SU-DHL-6 (cell line): ENCODE measurements around the gene RUNX1.

Source experiments
- H2AFZ ChIP-seq: fragments of 200-600 bp; sonication (generic); 2 replicates; pipeline ENCODE4 v1.6.1; 2014; ENCODE audit warnings: low read depth, mild to moderate bottlenecking, moderate library complexity, mixed read lengths, antibody characterized with exemption, low read length; ENCODE audit not compliant: severe bottlenecking
- H3F3A ChIP-seq: fragments of 200-600 bp; shearing (Covaris generic); 2 replicates; pipeline ENCODE4 v1.6.0; 2016; ENCODE audit warnings: antibody characterized with exemption, mild to moderate bottlenecking; ENCODE audit not compliant: insufficient read depth
- H3K27ac ChIP-seq: fragments of 200-600 bp; sonication (generic); 2 replicates; pipeline ENCODE4 v1.5.1; 2016; ENCODE audit warnings: low read depth, mild to moderate bottlenecking, low read length, moderate library complexity, mixed read lengths
- H3K27me3 ChIP-seq: fragments of 200-600 bp; sonication (generic), shearing (Covaris generic); 2 replicates; pipeline ENCODE4 v1.6.0; 2014; ENCODE audit warnings: mild to moderate bottlenecking, low read length
- H3K36me3 ChIP-seq: fragments of 200-600 bp; sonication (generic); 2 replicates; pipeline ENCODE4 v1.6.1; 2014; ENCODE audit warnings: mild to moderate bottlenecking, low read length, mixed read lengths
- H3K4me2 ChIP-seq: fragments of 300-600, 200-600 bp; shearing (Covaris generic), sonication (generic); 2 replicates; pipeline ENCODE4 v1.6.0; 2014; ENCODE audit warnings: low read length, low read depth, mild to moderate bottlenecking; ENCODE audit not compliant: poor library complexity, severe bottlenecking
- H3K4me3 ChIP-seq: fragments of 200-600 bp; sonication (generic); 2 replicates; pipeline ENCODE4 v1.5.1; 2014; ENCODE audit warnings: antibody characterized with exemption, low read length, mild to moderate bottlenecking, mixed read lengths; ENCODE audit not compliant: insufficient read depth, poor library complexity, severe bottlenecking
- H3K79me2 ChIP-seq: fragments of 200-600 bp; sonication (generic); 2 replicates; pipeline ENCODE4 v1.6.1; 2014; ENCODE audit warnings: mild to moderate bottlenecking, low read length, moderate library complexity; ENCODE audit not compliant: insufficient read depth
- H3K9ac ChIP-seq: fragments of 200-600 bp; sonication (generic); 2 replicates; pipeline ENCODE4 v1.7.0; 2014; ENCODE audit warnings: mild to moderate bottlenecking, low read length
- H3K9me2 ChIP-seq: fragments of 200-600 bp; sonication (generic); replicated peaks from 2 replicates; pipeline ENCODE4 v1.6.1; 2014; ENCODE audit warnings: low read length; ENCODE audit not compliant: insufficient read depth
- H3K9me3 ChIP-seq: fragments of 200-600 bp; sonication (generic); 2 replicates; pipeline ENCODE4 v1.6.1; 2014; ENCODE audit warnings: low read length, mixed read lengths; ENCODE audit not compliant: insufficient read depth
- H4K20me1 ChIP-seq: fragments of 200-600 bp; sonication (generic); 2 replicates; pipeline ENCODE4 v1.6.1; 2014; ENCODE audit warnings: low read depth, mild to moderate bottlenecking, antibody characterized with exemption, low read length, moderate library complexity, mixed read lengths
- CTCF ChIP-seq: fragments of 200-600 bp; sonication (generic); IDR thresholded peaks from one replicate; pipeline ENCODE4 v1.5.1; 2017; ENCODE audit warnings: antibody characterized with exemption, mild to moderate bottlenecking, low read length, moderate library complexity; ENCODE audit not compliant: insufficient read depth, poor library complexity, severe bottlenecking
- EZH2phosphoT487 ChIP-seq: fragments of 200-600 bp; sonication (generic), shearing (Covaris generic); conservative IDR thresholded peaks from 2 replicates; pipeline ENCODE4 v1.6.1; 2018; ENCODE audit warnings: mild to moderate bottlenecking, antibody characterized with exemption, low read length, moderate library complexity, mixed read lengths

RUNX1 gene

GRCh38 chr21:34801519-34802132, 247.5 kb downstream of the RUNX1 start:
- no peak overlapping the region for H3K4me2 ChIP-seq
- H3F3A ChIP-seq = no peaks in the 10 kb centered on the region
- no peak overlapping the region for H2AFZ ChIP-seq
- no peaks in the 10 kb centered on the region for H3K27me3 ChIP-seq
- no peaks in the 10 kb centered on the region for H4K20me1 ChIP-seq
- H3K36me3 ChIP-seq = peaks cover 14% of the 10 kb centered on the region; the same call in 1 of the 2 replicates
- H3K9ac ChIP-seq = no peak overlapping the region
- TF ChIP-seq CTCF = peak; percentile 51
- no peak for TF ChIP-seq EZH2phosphoT487
- H3K27ac ChIP-seq = no peak overlapping the region
- H3K9me2 ChIP-seq = no peaks in the 10 kb centered on the region
- H3K4me3 ChIP-seq = no peak overlapping the region
- no peaks in the 10 kb centered on the region for H3K9me3 ChIP-seq
- H3K79me2 ChIP-seq = no peaks in the 10 kb centered on the region

- no peak overlapping the region for H2AFZ ChIP-seq
- no peaks in the 10 kb centered on the region for H3K79me2 ChIP-seq
- H3K27me3 ChIP-seq = no peaks in the 10 kb centered on the region
- H4K20me1 ChIP-seq = no peaks in the 10 kb centered on the region
- H3K9me2 ChIP-seq = no peaks in the 10 kb centered on the region
- peaks cover 14% of the 10 kb centered on the region; the same call in 1 of the 2 replicates for H3K36me3 ChIP-seq
- no peaks in the 10 kb centered on the region for H3K9me3 ChIP-seq
- no peak overlapping the region for H3K4me3 ChIP-seq
- TF ChIP-seq CTCF (no peak), EZH2phosphoT487 (no peak)
- H3K27ac ChIP-seq = no peak overlapping the region
- no peaks in the 10 kb centered on the region for H3F3A ChIP-seq
- no peak overlapping the region for H3K4me2 ChIP-seq
- H3K9ac ChIP-seq = no peak overlapping the region
Measured at GRCh38 chr21:34800797-34801518, 248.1 kb downstream of the RUNX1 start.

- H3K27ac ChIP-seq = no peak overlapping the region
- H3K27me3 ChIP-seq = no peaks in the 10 kb centered on the region
- H3K36me3 ChIP-seq = peaks cover 14% of the 10 kb centered on the region; the same call in 1 of the 2 replicates
Measured at GRCh38 chr21:34799092-34799491, 250.0 kb downstream of the RUNX1 start.

More at GRCh38 chr21:34799092-34799491, 250.0 kb downstream of the RUNX1 start:
- H3K9me2 ChIP-seq = no peaks in the 10 kb centered on the region
- H2AFZ ChIP-seq = no peak overlapping the region
- no peak for TF ChIP-seq CTCF
- TF ChIP-seq EZH2phosphoT487 = no peak
- no peak overlapping the region for H3K4me3 ChIP-seq
- no peaks in the 10 kb centered on the region for H3K79me2 ChIP-seq
- no peaks in the 10 kb centered on the region for H3F3A ChIP-seq
- no peak overlapping the region for H3K4me2 ChIP-seq
- no peaks in the 10 kb centered on the region for H3K9me3 ChIP-seq
- no peak overlapping the region for H3K9ac ChIP-seq
- no peaks in the 10 kb centered on the region for H4K20me1 ChIP-seq
